ENCODE measurements around the gene KYNU. TPM values are rescaled to one million over a fixed set of nuclear protein-coding genes. Genes with fewer than 3 reads are reported as not detected.
"Not testable (repeated sequence)": the region's sequence is repeated elsewhere in the genome, so short reads cannot be mapped to it uniquely, and the experiment has no call there.

The KYNU gene
- total and polyA plus RNA-seq, 2 experiments from 2014 or later = 7.6 to 13.1 TPM

- H3K4me2 ChIP-seq = no peak overlapping the region
- H3K36me3 ChIP-seq (replicated peaks; ENCODE audit: insufficient read depth, low read depth) = no peaks in the 10 kb centered on the region
- no peaks in the 10 kb centered on the region for H3K9me3 ChIP-seq (ENCODE audit: low read depth)
- no peaks in the 10 kb centered on the region for H3K4me1 ChIP-seq (ENCODE audit: insufficient read depth)
- no peak overlapping the region for H3K4me3 ChIP-seq
- H2AFZ ChIP-seq = no peak overlapping the region
- no peaks in the 10 kb centered on the region for H3K79me2 ChIP-seq
- TF ChIP-seq EZH2phosphoT487 (IDR thresholded peaks at IDR 0.05; ENCODE audit: low read depth, severe bottlenecking, unreplicated experiment) (no peak), EZH2 (IDR thresholded peaks at IDR 0.05; ENCODE audit: borderline replicate concordance) (no peak)
- TF ChIP-seq, protein P1, sequence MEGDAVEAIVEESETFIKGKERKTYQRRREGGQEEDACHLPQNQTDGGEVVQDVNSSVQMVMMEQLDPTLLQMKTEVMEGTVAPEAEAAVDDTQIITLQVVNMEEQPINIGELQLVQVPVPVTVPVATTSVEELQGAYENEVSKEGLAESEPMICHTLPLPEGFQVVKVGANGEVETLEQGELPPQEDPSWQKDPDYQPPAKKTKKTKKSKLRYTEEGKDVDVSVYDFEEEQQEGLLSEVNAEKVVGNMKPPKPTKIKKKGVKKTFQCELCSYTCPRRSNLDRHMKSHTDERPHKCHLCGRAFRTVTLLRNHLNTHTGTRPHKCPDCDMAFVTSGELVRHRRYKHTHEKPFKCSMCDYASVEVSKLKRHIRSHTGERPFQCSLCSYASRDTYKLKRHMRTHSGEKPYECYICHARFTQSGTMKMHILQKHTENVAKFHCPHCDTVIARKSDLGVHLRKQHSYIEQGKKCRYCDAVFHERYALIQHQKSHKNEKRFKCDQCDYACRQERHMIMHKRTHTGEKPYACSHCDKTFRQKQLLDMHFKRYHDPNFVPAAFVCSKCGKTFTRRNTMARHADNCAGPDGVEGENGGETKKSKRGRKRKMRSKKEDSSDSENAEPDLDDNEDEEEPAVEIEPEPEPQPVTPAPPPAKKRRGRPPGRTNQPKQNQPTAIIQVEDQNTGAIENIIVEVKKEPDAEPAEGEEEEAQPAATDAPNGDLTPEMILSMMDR (IDR thresholded peaks at IDR 0.05; ENCODE audit: poor library complexity) = no peak
- no peaks in the 10 kb centered on the region for H4K20me1 ChIP-seq (ENCODE audit: insufficient read depth, poor library complexity, severe bottlenecking)
- WGBS (ENCODE audit: low lambda C conversion rate, missing lambda C conversion rate) = 94% methylated on average over 4 of the region's 4 CpGs
- no peaks in the 10 kb centered on the region for H3K27me3 ChIP-seq
- no peak for DNase-seq (ENCODE audit: low spot score)
- no peaks in the 10 kb centered on the region for H3K9me2 ChIP-seq (replicated peaks; ENCODE audit: insufficient read depth)
- H3K27ac ChIP-seq = no peak overlapping the region
Observed at GRCh38 chr2:143088388-143088787, 210.9 kb downstream of the KYNU start.

DNA sequence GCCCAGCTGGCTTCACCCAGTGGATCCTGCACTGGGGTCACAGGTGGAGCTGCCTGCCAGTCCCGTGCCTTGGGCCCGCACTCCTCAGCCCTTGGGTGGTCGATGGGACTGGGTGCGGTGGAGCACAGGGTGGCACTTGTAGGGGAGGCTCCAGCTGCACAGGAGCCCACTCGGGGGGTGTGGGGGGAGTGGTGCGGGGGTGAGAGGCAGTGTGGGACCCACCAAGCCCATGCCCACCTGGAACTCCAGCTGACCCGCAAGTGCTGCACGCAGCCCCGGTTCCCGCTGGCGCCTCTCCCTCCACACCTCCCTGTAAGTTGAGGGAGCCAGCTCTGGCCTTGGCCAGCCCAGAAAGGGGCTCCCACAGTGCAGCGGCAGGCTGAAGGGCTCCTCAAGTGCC lies 212.1 kb downstream of the KYNU start:
- not testable (repeated sequence) for H2AFZ ChIP-seq; H3K4me3 ChIP-seq; H3K4me2 ChIP-seq; H3K9me3 ChIP-seq (ENCODE audit: low read depth); H3K9me2 ChIP-seq (replicated peaks; ENCODE audit: insufficient read depth); H3K27me3 ChIP-seq; H3K4me1 ChIP-seq (ENCODE audit: insufficient read depth); H3K27ac ChIP-seq; H4K20me1 ChIP-seq (ENCODE audit: insufficient read depth, poor library complexity, severe bottlenecking); H3K79me2 ChIP-seq; H3K36me3 ChIP-seq (replicated peaks; ENCODE audit: insufficient read depth, low read depth); DNase-seq (ENCODE audit: low spot score)
- 98% methylated on average over 8 of the region's 12 CpGs for WGBS (ENCODE audit: low lambda C conversion rate, missing lambda C conversion rate)

Small RNAs within 50 kb of the gene (small RNA-seq; reads per million reads assigned to genes)
- not detected for gene MTND4LP12

Data from hepatocyte (in vitro differentiated cells).